Immature natural killer cell (primary cell): ENCODE measurements around the gene LIN28A. TPM values are rescaled to one million over a fixed set of nuclear protein-coding genes. Genes with fewer than 3 reads are reported as not detected.

Experiments
- DNase-seq, 3 donors: peaks; one replicate each; pipeline ENCODE4 v3.0.0; 2022; ENCODE audit warnings: mixed read lengths in 1 of 3
- H3K27ac Mint-ChIP-seq, 6 donors: one replicate each; pipeline ENCODE4 v1.8.0; 2020; ENCODE audit warnings: mixed read lengths in 6 of 6, mild to moderate bottlenecking in 5 of 6, inconsistent platforms in 4 of 6, moderate library complexity in 3 of 6
- H3K27me3 Mint-ChIP-seq, 3 donors: one replicate each; pipeline ENCODE4 v1.8.0; 2020 to 2021; ENCODE audit warnings: low read depth in 3 of 3, mild to moderate bottlenecking in 3 of 3, mixed read lengths in 3 of 3, moderate library complexity in 3 of 3, inconsistent platforms in 1 of 3
- H3K36me3 Mint-ChIP-seq, 3 donors: one replicate each; pipeline ENCODE4 v1.8.0; 2020; ENCODE audit warnings: mixed read lengths in 3 of 3, inconsistent platforms in 2 of 3, mild to moderate bottlenecking in 2 of 3
- H3K4me1 Mint-ChIP-seq, 2 donors: one replicate each; pipeline ENCODE4 v1.8.0; 2020; ENCODE audit warnings: inconsistent platforms in 2 of 2, mild to moderate bottlenecking in 2 of 2, mixed read lengths in 2 of 2, moderate library complexity in 1 of 2
- H3K4me3 Mint-ChIP-seq, 5 donors: one replicate each; pipeline ENCODE4 v1.8.0; 2020; ENCODE audit warnings: mild to moderate bottlenecking in 5 of 5, mixed read lengths in 5 of 5, inconsistent platforms in 3 of 5, moderate library complexity in 3 of 5
- H3K9me3 Mint-ChIP-seq, 6 donors: one replicate each; pipeline ENCODE4 v1.8.0; 2020; ENCODE audit warnings: mild to moderate bottlenecking in 6 of 6, mixed read lengths in 6 of 6, inconsistent platforms in 4 of 6, moderate library complexity in 3 of 6
- polyA plus RNA-seq, 3 donors: library from polyadenylated mRNA; unstranded; fragments of 300-500 nt; fragmentation: Illumina TruSeq; gene quantifications; one replicate each; pipeline ENCODE4 v1.2.3, GENCODE V29; 2021

Gene LIN28A
- polyA plus RNA-seq, 3 donors from 2014 or later, result not detected

DNA sequence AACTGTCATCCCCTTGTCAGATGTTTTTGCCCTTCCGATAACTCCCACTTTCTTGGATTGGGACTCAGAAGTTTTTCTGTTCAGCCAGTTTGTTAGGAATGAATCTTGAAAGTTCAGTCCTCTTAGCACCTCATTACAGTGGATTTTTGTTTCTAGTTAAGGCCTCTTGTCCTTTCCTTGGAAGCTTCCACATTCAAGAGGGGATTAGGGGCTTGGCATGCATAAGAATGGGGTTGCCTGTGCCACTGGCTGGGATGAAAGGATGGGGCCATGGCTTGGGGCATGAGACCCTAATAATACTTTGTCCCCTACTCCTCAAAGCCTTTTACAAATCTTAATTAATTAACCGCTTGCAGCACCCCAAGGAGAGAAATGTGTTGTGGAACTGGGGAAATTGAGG, 19.1 kb downstream of the LIN28A start:
- peaks cover 20 to 27% of the 10 kb centered on the region in 2 donors for H3K4me1 Mint-ChIP-seq
- H3K27me3 Mint-ChIP-seq, result peaks cover 3 to 5% (median 4%) of the 10 kb centered on the region in 3 donors
- no peak overlapping the region for H3K27ac Mint-ChIP-seq
- H3K36me3 Mint-ChIP-seq, result peaks cover 3 to 8% (median 4%) of the 10 kb centered on the region in 3 donors
- DNase-seq, result no peak
- H3K4me3 Mint-ChIP-seq, result peak overlapping the region in 1 of 5 donors; percentile 24
- no peaks in the 10 kb centered on the region for H3K9me3 Mint-ChIP-seq

DNA sequence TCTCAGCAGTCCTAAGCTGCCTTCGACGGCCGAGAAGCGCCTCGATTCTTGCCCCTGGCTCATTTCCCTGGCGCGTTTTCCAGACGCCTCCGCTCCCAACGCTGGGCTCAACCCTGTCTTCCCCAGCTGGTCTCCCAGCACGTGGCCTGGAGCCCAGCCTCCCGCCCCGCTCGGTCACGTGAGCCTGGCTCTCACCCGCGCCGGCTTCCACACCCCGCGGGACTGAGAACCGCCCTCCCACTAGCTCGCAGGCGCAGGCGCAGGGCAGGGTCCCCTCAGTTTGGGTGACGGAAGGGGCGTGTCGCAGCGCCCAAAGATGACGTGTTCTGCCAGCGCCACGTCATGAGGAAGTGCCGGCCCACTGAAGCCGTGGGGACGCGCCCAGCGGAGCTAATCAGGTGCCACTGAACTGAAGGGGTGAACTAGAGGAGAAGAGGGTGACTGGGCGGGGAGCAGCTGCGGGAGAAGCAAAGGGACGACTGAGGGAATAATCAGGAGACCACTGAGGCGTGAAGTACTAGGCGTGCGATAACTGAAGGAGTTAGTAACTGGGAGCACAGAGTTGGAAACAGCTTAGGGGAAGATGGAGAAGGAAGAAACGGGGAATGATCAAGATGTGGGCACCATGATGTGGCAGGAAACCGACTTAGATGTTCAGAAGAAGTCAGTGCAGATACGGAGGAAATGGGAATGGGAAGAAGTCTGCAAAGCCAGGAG, 21.5 kb downstream of the LIN28A start, which contains the start of gene DHDDS:
Gene DHDDS, plus strand, starts transcription at position 343 of the 717 bp plus-strand sequence. CDS start 625 bp downstream, outside the sequence.
- H3K36me3 Mint-ChIP-seq, result peaks cover 3 to 8% (median 4%) of the 10 kb centered on the region in 3 donors
- peak within 1 kb of the TSS; percentile 95 to 100 (median 95) for H3K4me3 Mint-ChIP-seq
- DNase-seq, result peak; percentile 96 to 97 (median 97)
- H3K9me3 Mint-ChIP-seq, result no peaks in the 10 kb centered on the region
- H3K27ac Mint-ChIP-seq, result peak within 1 kb of the TSS; percentile 93 to 97 (median 95)
- H3K27me3 Mint-ChIP-seq, result peaks cover 2 to 5% (median 3%) of the 10 kb centered on the region in 3 donors
- H3K4me1 Mint-ChIP-seq, result peaks cover 20 to 27% of the 10 kb centered on the region in 2 donors

DNA sequence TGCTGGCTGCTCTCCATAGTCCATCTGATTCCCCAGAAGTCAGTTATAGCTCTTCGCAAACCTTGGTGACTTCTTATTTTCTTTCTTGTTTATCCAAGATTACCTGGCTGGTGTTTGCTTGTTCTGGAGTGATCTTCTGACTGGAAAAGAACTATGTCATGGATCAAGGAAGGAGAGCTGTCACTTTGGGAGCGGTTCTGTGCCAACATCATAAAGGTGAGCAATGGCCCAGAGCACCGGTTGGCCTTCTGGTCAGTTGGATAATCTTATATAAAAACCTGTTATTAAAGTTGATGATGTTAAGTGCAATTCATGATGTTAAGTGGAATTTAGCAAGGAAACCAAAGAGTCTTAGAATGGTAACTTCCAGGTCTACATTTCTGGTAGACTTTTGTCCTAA, 22.2 kb downstream of the LIN28A start:
- Mint-ChIP-seq H3K36me3 (peaks cover 3 to 8% (median 4%) of the 10 kb centered on the region in 3 donors), H3K4me3 (peak overlapping the region; percentile 95 to 100 (median 95)), H3K27ac (peak overlapping the region; percentile 93 to 97 (median 95)), H3K4me1 (peaks cover 20 to 27% of the 10 kb centered on the region in 2 donors), H3K27me3 (peaks cover 2 to 5% (median 3%) of the 10 kb centered on the region in 3 donors), H3K9me3 (no peaks in the 10 kb centered on the region)
- no peak for DNase-seq

DNA sequence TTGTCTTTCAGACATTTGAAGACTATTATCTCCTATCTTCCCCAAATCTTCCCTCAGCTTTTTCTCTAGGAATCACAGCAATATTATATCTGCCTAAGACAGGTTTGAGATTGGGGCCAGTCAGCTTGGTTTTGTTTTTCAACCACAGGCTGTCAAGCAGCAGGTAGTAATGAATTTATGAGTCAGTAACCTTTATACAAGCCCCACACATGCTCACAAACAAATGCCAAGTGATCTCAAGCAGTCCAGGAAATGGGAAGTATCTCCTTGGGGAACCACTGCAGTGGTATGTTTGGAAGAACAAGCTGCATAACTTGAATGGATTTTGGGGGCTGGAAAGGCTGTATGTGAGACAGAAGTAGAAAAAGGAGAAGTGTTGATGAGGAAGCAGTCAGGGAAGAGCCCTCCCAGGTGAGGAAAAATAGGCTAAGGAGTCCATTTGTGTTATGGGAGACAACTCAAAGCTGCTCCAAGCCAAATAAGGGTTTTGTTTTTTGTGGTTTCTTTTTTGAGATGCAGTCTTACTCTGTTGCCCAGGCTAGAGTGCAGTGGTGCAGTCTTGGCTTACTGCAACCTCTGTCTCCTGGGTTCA, 23.6 kb downstream of the LIN28A start:
- no peak for DNase-seq
- Mint-ChIP-seq H3K4me1 (peaks cover 21 to 27% of the 10 kb centered on the region in 2 donors), H3K27ac (no peak overlapping the region), H3K9me3 (no peaks in the 10 kb centered on the region), H3K36me3 (peaks cover 9 to 18% (median 11%) of the 10 kb centered on the region in 3 donors), H3K27me3 (peaks cover 2 to 5% (median 5%) of the 10 kb centered on the region in 3 donors), H3K4me3 (no peak overlapping the region)

DNA sequence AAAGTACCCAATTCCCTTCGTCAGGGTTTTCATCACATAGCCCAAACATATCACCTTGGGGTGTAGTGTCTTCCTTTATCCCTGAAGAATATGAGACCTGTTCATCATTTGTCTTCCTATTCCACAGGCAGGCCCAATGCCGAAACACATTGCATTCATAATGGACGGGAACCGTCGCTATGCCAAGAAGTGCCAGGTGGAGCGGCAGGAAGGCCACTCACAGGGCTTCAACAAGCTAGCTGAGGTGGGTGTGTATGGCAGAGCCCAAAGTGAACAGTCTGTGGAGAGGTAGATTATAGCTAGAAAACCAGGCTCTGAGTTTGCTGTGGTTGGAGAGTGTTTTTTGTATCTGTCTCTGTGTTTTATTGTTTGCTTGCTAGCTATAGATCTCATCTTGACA, 27.4 kb downstream of the LIN28A start:
- H3K36me3 Mint-ChIP-seq, result peaks cover 17 to 36% (median 21%) of the 10 kb centered on the region in 3 donors
- H3K27ac Mint-ChIP-seq, result no peak overlapping the region
- no peak for DNase-seq
- no peaks in the 10 kb centered on the region for H3K9me3 Mint-ChIP-seq
- H3K4me3 Mint-ChIP-seq, result no peak overlapping the region
- H3K27me3 Mint-ChIP-seq, result peaks cover 0 to 3% (median 0%) of the 10 kb centered on the region in 3 donors
- H3K4me1 Mint-ChIP-seq, result peaks cover 9 to 12% of the 10 kb centered on the region in 2 donors

DNA sequence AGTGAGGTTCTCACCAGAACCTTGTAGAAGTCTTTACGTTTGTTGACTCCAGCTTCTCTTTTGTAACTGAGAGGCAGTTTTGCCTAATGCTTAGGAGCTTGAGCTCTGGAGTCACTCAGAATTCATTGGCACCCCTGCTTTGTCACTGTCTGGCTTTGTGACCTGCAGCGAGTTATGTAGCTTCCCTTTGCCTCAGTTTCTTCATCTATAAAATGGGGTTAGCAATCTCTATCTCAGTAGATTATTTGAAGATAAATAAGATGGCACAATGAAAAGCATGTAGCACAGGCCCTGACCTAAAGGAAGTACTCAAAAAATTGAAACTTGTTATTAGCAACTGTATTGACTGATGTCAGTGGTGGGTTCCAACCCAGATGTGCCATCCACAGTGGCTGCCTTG, 29.6 kb downstream of the LIN28A start:
- H3K4me3 Mint-ChIP-seq, result no peak overlapping the region
- no peak overlapping the region for H3K27ac Mint-ChIP-seq
- H3K27me3 Mint-ChIP-seq, result peaks cover 0 to 3% (median 0%) of the 10 kb centered on the region in 3 donors
- peaks cover 0 to 1% of the 10 kb centered on the region in 2 donors for H3K4me1 Mint-ChIP-seq
- DNase-seq, result no peak
- H3K36me3 Mint-ChIP-seq, result peaks cover 17 to 49% (median 30%) of the 10 kb centered on the region in 3 donors
- H3K9me3 Mint-ChIP-seq, result no peaks in the 10 kb centered on the region

DNA sequence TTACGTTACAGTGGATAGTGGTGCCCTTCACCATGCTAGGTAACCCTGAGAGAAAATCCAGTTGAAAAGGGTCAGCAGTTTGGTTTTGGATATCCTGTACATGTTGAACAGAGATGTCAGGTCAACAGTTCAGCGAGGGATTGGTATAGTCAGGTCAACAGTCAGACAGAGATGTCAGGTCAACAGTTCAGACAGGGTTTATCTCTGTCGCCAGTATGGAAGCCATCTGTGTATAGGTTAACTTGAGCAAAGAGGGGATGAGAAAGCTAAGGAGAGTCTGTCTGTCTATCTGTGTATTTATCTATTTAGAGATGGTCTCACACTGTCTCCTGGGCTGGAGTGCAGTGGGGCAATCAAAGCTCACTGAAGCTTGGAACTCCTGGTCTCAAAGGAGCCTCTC, 39.3 kb downstream of the LIN28A start:
- Mint-ChIP-seq H3K36me3 (peaks cover 16 to 38% (median 24%) of the 10 kb centered on the region in 3 donors), H3K4me1 (no peaks in the 10 kb centered on the region), H3K27me3 (peaks cover 0 to 4% (median 0%) of the 10 kb centered on the region in 3 donors), H3K4me3 (no peak overlapping the region), H3K9me3 (no peaks in the 10 kb centered on the region), H3K27ac (no peak overlapping the region)
- DNase-seq, result no peak

DNA sequence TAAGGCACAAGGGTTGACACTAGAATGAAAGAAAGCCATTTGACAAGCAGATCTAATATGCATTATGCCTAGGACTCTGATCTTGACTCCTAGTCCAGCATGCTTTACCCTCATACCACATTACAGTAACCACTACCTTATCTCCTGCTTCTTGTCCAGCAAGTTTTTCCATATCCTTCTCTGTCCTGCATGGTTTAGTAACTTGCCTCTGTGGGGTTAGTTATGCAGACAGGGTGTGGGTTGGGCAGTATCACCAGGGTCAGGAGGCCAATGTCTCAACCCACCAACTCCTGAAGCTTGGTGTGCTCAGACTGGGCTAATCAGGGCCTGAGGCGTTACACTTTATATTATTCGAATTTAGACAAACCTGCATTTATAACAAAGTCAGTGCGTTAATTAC, 40.3 kb downstream of the LIN28A start:
- Mint-ChIP-seq H3K9me3 (no peaks in the 10 kb centered on the region), H3K27me3 (peaks cover 0 to 4% (median 0%) of the 10 kb centered on the region in 3 donors), H3K27ac (no peak overlapping the region), H3K4me3 (no peak overlapping the region), H3K36me3 (peaks cover 16 to 38% (median 23%) of the 10 kb centered on the region in 3 donors), H3K4me1 (no peaks in the 10 kb centered on the region)
- DNase-seq, result no peak

DNA sequence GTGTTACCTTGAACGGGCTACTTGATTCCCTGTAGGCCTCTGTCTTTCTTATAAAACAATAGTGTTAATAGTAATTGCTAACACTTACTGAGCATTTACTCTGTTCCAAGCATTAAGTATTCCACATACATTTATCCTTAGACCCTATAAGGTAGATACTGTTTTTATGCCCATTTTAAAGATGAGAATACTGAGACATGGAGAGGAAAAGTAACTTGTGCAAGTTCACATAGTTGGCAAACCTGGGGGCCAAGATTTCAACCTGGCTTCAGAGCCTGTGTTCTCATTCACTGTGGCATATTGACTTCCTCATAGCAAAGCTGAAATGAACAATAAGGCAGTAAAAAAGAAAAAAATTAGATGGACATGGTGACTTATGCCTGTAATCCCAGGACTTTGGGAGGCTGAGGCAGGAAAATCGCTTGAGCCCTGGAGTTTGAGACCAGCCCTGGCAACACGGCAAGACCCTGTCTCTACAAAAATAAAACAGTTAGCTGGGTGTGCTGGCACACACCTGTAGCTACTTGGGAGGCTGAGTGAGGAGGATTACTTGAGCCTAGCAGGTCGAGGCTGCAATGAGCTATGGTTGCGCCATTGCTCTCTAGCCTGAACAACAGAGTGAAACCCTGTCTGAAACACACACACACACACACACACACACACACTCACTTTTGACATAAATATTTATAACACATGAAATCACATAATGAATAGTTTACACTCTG, 42.0 kb downstream of the LIN28A start:
- peaks cover 11 to 28% (median 17%) of the 10 kb centered on the region in 3 donors for H3K36me3 Mint-ChIP-seq
- DNase-seq, result no peak
- H3K4me3 Mint-ChIP-seq, result no peak overlapping the region
- no peaks in the 10 kb centered on the region for H3K9me3 Mint-ChIP-seq
- no peaks in the 10 kb centered on the region for H3K4me1 Mint-ChIP-seq
- no peak overlapping the region for H3K27ac Mint-ChIP-seq
- H3K27me3 Mint-ChIP-seq, result peaks cover 0 to 2% (median 0%) of the 10 kb centered on the region in 3 donors

DNA sequence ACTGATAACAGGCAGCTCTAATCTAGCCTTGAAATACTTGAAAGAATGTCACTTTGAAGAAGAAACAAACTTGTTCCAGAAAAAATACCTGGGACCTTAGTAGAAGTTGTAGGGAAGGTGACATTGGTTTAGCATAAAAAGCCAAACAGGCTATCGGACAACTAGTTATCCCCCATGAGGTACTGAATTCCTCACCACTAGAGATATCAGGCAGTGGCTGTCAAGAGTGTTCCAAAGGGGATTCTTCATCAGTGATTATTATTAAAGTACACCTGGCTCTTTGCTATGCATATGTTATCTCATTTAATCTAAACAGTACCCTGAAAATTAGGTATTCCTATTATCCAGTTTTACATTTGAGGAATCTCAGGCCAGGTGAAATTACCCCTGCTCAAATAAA, 48.5 kb downstream of the LIN28A start:
- Mint-ChIP-seq H3K36me3 (peaks cover 9 to 24% (median 13%) of the 10 kb centered on the region in 3 donors), H3K4me3 (no peak overlapping the region), H3K4me1 (no peaks in the 10 kb centered on the region), H3K27ac (no peak overlapping the region), H3K9me3 (no peaks in the 10 kb centered on the region), H3K27me3 (no peaks in the 10 kb centered on the region)
- DNase-seq, result no peak

DNA sequence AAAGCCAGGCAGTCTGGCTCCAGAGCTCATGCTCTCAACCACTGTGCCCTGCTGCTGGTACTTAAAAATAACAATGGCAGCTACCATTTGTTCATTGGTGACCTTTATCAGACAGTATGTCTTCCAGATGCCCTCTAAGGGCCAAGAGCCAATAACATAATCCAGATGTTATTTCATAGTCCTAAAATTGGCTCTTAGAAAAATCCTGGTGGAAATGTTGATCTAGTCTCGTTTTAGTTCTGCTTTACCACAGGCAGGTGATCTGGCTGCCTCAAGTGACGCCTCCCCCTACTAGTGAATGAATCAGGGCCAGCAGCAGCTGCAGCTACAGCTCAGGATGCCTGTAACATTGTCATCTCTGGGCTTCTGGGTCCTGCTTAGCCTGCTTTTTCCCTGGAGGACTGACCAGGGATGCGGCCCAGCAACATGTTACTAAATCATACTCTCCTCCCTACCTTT, 49.0 kb downstream of the LIN28A start:
- no peaks in the 10 kb centered on the region for H3K9me3 Mint-ChIP-seq
- no peaks in the 10 kb centered on the region for H3K4me1 Mint-ChIP-seq
- peaks cover 8 to 28% (median 13%) of the 10 kb centered on the region in 3 donors for H3K36me3 Mint-ChIP-seq
- no peak overlapping the region for H3K4me3 Mint-ChIP-seq
- no peaks in the 10 kb centered on the region for H3K27me3 Mint-ChIP-seq
- DNase-seq, result no peak
- H3K27ac Mint-ChIP-seq, result no peak overlapping the region

DNA sequence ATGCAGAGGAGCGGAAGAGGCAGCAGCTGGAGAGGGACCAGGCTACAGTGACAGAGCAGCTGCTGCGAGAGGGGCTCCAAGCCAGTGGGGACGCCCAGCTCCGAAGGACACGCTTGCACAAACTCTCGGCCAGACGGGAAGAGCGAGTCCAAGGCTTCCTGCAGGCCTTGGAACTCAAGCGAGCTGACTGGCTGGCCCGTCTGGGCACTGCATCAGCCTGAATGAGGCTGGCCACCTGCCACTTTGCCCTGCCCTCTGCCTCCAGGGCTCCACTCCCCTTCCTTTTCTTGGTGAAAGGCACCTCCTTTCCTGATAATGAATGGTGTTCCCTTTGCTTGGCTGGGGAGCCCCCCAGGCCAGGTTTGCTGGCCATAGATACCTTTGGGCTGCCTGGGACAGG, 58.3 kb downstream of the LIN28A start:
- H3K4me1 Mint-ChIP-seq, result peaks cover 27 to 29% of the 10 kb centered on the region in 2 donors
- no peaks in the 10 kb centered on the region for H3K9me3 Mint-ChIP-seq
- H3K4me3 Mint-ChIP-seq, result no peak overlapping the region
- no peak overlapping the region for H3K27ac Mint-ChIP-seq
- peaks cover 2 to 15% (median 3%) of the 10 kb centered on the region in 3 donors for H3K27me3 Mint-ChIP-seq
- H3K36me3 Mint-ChIP-seq, result peaks cover 8 to 28% (median 10%) of the 10 kb centered on the region in 3 donors
- no peak for DNase-seq

DNA sequence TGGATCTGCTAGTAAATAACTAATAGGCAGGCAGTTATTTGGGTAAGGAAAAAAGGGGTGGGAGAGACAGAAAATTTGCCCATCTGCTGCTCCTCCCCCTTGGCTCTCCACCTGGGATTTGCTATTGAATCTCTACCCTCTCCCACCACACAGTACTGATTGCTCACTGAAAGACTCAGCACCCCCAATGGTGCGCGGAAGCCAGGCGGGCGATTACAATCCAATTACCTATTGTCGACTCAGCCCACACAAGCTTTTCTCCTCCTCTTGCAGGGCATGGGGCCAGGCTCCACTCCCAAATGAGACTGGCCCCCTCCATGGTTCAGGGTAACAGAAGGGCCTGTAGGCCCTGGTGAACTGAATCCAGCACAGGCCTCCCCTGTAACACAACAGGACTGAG, 58.9 kb downstream of the LIN28A start:
- Mint-ChIP-seq H3K27me3 (peaks cover 3 to 15% (median 4%) of the 10 kb centered on the region in 3 donors), H3K4me1 (peaks cover 30 to 36% of the 10 kb centered on the region in 2 donors), H3K4me3 (no peak overlapping the region), H3K27ac (no peak overlapping the region), H3K9me3 (no peaks in the 10 kb centered on the region), H3K36me3 (peaks cover 7 to 25% (median 12%) of the 10 kb centered on the region in 3 donors)
- DNase-seq, result no peak
